Measurements from ENCODE around the gene FICD. TPM values are rescaled to one million over a fixed set of nuclear protein-coding genes. Genes with fewer than 3 reads are reported as not detected.
A peak's percentile ranks its signal among the peaks of the same experiment; 100 is the strongest.

The FICD gene
- total and polyA plus RNA-seq, 9 of the 15 experiments (the other 6 are each of a cell fraction or from before 2014, with no cell fraction given), result 0.88 to 4.5 (median 1.9) TPM

DNA sequence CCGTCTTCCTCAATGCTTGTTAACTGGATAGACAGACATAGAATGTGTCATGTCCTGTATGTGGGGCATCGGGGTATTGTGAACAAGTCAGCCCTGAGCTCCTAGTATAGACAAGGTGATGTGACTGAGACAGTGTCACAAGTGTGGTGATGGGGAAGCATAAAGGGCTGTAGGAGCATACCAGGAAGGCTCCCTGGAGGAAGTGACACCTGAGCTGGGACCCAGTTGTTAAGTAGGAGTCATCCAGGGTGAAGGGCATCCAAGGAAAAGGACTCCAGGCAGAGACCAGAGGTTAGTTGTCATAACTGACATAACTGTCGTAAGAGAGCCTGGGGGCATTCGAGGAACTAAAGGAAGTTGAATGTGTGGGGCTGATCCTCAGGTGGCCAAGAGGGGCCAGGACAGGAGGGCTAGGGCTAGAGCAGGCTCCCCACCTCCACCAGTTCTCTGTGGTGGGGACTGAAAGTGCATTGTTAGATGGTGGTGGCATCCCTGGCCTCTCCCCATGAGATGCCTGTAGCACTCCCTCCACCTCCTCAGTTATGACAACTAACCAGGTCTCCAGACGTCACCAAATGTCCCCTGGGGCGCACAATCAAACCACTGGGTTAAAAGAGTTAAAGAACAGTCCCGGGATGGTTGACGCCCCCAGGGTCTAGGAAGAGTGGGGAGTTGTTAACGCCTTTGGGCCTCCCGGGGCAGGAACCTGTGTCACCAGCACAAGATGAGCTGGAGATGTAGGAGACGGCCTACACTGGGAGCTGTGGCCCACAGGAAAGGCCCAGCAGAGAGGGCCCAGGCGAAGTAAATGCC lies 2.4 kb downstream of the FICD start:
- H3K79me2 ChIP-seq (ENCODE audit: control insufficient read depth, insufficient read depth, low read length), result peaks cover 8% of the 10 kb centered on the region
- BruUV-seq (replicated peaks), result no TSS peak
- no peaks in the 10 kb centered on the region for H3K27me3 ChIP-seq (ENCODE audit: control insufficient read depth in 2 of 2, insufficient read depth in 2 of 2, low read length in 2 of 2)
- in situ Hi-C loops (cut with MboI) (no loop called here), intact Hi-C loops (cut with micrococcal nuclease) (no loop called here)
- H3K9me3 ChIP-seq (replicated peaks; ENCODE audit: control insufficient read depth, insufficient read depth, low read depth, low read length), result no peaks in the 10 kb centered on the region
- peaks cover 8 to 23% of the 10 kb centered on the region in 2 experiments; a peak in 4 of 5 replicates for H3K4me1 ChIP-seq (replicated peaks in 1 of 2; ENCODE audit: control insufficient read depth in 2 of 2, insufficient read depth in 2 of 2, low read length in 2 of 2)
- no peak overlapping the region for H3K4me2 ChIP-seq (ENCODE audit: insufficient read depth, low read length)
- no peak overlapping the region for H3K4me3 ChIP-seq
- no peak for DNase-seq (ENCODE audit: extremely low read depth in 1 of 4, low spot score in 3 of 4)
- H3K36me3 ChIP-seq (ENCODE audit: control insufficient read depth, insufficient read depth, low read length), result peaks cover 53% of the 10 kb centered on the region
- 85% methylated on average over 12 of the region's 12 CpGs for WGBS (ENCODE audit: insufficient coverage, low coverage, missing lambda C conversion rate)
- ChIA-PET CTCF (ENCODE audit: low intra/inter-chr PET ratio) (no interaction called here), POLR2A (interaction anchor here (0.6 to 3.7 kb wide), 4 partner anchors 10 to 305 kb away, joined by 3 to 15 read pairs (median 6); no protein-coding TSS in a partner anchor)
- no peak overlapping the region for H2AFZ ChIP-seq (ENCODE audit: low read depth, low read length)
- no peaks in the 10 kb centered on the region for H3K9me1 ChIP-seq (ENCODE audit: control insufficient read depth, insufficient read depth, low read length)
- no peak overlapping the region for H3K9ac ChIP-seq (ENCODE audit: insufficient read depth in 1 of 2, low read depth in 2 of 2, low read length in 2 of 2)
- no peak for ATAC-seq
- H3K27ac ChIP-seq (ENCODE audit: extremely low read depth, low read depth, low read length), result no peak overlapping the region
- FAIRE-seq, result no peak
- H4K20me1 ChIP-seq (replicated peaks; ENCODE audit: control insufficient read depth, insufficient read depth, low read length), result no peaks in the 10 kb centered on the region
- TF ChIP-seq ZBTB7A (IDR thresholded peaks at IDR 0.05; ENCODE audit: borderline replicate concordance, control insufficient read depth, low read depth, low read length) (no peak), NCOR1 (IDR thresholded peaks at IDR 0.05) (no peak), SRSF9 (IDR thresholded peaks at IDR 0.05; ENCODE audit: borderline replicate concordance, low read depth, low read length) (no peak), SMARCC2 (IDR thresholded peaks at IDR 0.05; ENCODE audit: low read depth) (no peak), ZNF766 (CRISPR knock-in tag; conservative IDR thresholded peaks at IDR 0.05) (no peak), ZFP36 (IDR thresholded peaks at IDR 0.05; ENCODE audit: low read depth, low read length, partially characterized antibody) (peak; percentile 90), MCM7 (IDR thresholded peaks at IDR 0.05) (no peak), BRD4 (IDR thresholded peaks at IDR 0.05) (no peak), ZC3H11A (IDR thresholded peaks at IDR 0.05; ENCODE audit: low read depth, low read length) (no peak), CCNT2 (IDR thresholded peaks at IDR 0.05; ENCODE audit: borderline replicate concordance, extremely low read depth, insufficient read length, low read depth, low read length) (no peak)
- TF ChIP-seq, protein P1, sequence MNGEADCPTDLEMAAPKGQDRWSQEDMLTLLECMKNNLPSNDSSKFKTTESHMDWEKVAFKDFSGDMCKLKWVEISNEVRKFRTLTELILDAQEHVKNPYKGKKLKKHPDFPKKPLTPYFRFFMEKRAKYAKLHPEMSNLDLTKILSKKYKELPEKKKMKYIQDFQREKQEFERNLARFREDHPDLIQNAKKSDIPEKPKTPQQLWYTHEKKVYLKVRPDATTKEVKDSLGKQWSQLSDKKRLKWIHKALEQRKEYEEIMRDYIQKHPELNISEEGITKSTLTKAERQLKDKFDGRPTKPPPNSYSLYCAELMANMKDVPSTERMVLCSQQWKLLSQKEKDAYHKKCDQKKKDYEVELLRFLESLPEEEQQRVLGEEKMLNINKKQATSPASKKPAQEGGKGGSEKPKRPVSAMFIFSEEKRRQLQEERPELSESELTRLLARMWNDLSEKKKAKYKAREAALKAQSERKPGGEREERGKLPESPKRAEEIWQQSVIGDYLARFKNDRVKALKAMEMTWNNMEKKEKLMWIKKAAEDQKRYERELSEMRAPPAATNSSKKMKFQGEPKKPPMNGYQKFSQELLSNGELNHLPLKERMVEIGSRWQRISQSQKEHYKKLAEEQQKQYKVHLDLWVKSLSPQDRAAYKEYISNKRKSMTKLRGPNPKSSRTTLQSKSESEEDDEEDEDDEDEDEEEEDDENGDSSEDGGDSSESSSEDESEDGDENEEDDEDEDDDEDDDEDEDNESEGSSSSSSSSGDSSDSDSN (IDR thresholded peaks at IDR 0.05; ENCODE audit: borderline replicate concordance in 1 of 2, low read depth in 2 of 2, low read length in 2 of 2), result no peak
- TF ChIP-seq, protein P2, sequence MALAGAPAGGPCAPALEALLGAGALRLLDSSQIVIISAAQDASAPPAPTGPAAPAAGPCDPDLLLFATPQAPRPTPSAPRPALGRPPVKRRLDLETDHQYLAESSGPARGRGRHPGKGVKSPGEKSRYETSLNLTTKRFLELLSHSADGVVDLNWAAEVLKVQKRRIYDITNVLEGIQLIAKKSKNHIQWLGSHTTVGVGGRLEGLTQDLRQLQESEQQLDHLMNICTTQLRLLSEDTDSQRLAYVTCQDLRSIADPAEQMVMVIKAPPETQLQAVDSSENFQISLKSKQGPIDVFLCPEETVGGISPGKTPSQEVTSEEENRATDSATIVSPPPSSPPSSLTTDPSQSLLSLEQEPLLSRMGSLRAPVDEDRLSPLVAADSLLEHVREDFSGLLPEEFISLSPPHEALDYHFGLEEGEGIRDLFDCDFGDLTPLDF (CRISPR knock-in tag; IDR thresholded peaks at IDR 0.05), result no peak
- TF ChIP-seq, protein P3, sequence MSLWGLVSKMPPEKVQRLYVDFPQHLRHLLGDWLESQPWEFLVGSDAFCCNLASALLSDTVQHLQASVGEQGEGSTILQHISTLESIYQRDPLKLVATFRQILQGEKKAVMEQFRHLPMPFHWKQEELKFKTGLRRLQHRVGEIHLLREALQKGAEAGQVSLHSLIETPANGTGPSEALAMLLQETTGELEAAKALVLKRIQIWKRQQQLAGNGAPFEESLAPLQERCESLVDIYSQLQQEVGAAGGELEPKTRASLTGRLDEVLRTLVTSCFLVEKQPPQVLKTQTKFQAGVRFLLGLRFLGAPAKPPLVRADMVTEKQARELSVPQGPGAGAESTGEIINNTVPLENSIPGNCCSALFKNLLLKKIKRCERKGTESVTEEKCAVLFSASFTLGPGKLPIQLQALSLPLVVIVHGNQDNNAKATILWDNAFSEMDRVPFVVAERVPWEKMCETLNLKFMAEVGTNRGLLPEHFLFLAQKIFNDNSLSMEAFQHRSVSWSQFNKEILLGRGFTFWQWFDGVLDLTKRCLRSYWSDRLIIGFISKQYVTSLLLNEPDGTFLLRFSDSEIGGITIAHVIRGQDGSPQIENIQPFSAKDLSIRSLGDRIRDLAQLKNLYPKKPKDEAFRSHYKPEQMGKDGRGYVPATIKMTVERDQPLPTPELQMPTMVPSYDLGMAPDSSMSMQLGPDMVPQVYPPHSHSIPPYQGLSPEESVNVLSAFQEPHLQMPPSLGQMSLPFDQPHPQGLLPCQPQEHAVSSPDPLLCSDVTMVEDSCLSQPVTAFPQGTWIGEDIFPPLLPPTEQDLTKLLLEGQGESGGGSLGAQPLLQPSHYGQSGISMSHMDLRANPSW (CRISPR knock-in tag; IDR thresholded peaks at IDR 0.05), result no peak

Measured in K562 (cell line).